Hepatocyte (in vitro differentiated cells): ENCODE data around the gene CDC42BPA.

Experiments
- EZH2 ChIP-seq: fragments of 200-600 bp; sonication (generic); IDR thresholded peaks from 2 replicates; pipeline ENCODE4 v1.6.1; 2016; ENCODE audit warnings: antibody characterized with exemption, mild to moderate bottlenecking, borderline replicate concordance
- EZH2phosphoT487 ChIP-seq: fragments of 200-600 bp; sonication (generic); IDR thresholded peaks from one replicate; pipeline ENCODE4 v1.6.1; 2018; ENCODE audit warnings: antibody characterized with exemption, mild to moderate bottlenecking, low read depth, moderate library complexity; ENCODE audit not compliant: unreplicated experiment, severe bottlenecking
- TF ChIP-seq, protein P1 (sequence below): fragments of 200-600 bp; sonication (generic); IDR thresholded peaks from 2 replicates; pipeline ENCODE4 v1.5.1; 2016; ENCODE audit warnings: antibody characterized with exemption, mild to moderate bottlenecking; ENCODE audit not compliant: poor library complexity

- TF ChIP-seq, protein P1, sequence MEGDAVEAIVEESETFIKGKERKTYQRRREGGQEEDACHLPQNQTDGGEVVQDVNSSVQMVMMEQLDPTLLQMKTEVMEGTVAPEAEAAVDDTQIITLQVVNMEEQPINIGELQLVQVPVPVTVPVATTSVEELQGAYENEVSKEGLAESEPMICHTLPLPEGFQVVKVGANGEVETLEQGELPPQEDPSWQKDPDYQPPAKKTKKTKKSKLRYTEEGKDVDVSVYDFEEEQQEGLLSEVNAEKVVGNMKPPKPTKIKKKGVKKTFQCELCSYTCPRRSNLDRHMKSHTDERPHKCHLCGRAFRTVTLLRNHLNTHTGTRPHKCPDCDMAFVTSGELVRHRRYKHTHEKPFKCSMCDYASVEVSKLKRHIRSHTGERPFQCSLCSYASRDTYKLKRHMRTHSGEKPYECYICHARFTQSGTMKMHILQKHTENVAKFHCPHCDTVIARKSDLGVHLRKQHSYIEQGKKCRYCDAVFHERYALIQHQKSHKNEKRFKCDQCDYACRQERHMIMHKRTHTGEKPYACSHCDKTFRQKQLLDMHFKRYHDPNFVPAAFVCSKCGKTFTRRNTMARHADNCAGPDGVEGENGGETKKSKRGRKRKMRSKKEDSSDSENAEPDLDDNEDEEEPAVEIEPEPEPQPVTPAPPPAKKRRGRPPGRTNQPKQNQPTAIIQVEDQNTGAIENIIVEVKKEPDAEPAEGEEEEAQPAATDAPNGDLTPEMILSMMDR: no peak
- TF ChIP-seq EZH2phosphoT487: no peak
- TF ChIP-seq EZH2: no peak
Observed at GRCh38 chr1:227342075-227342829, 24.0 kb upstream of the CDC42BPA start.
